GM21381 (cell line): ENCODE results near the gene PPP1R2.
"Not testable (repeated sequence)": the region's sequence is repeated elsewhere in the genome, so short reads cannot be mapped to it uniquely, and the experiment has no call there.

ENCODE experiments used
- ATAC-seq: cut with Tn5 transposase; IDR thresholded peaks from one replicate; pipeline ENCODE4 v1.9.1; 2021; ENCODE audit warnings: mild to moderate bottlenecking, moderate library complexity; ENCODE audit not compliant: unreplicated experiment

The PPP1R2 gene

GRCh38 chr3:195542698-195543499, at the start of gene PPP1R2:
TSS of gene PPP1R2 (minus strand) at chr3:195543325. CDS start at chr3:195543025, 300 bp downstream.
- ATAC-seq: peak; percentile 69

GRCh38 chr3:195591852-195592251, 48.7 kb upstream of the PPP1R2 start:
- no peak for ATAC-seq

GRCh38 chr3:195591220-195591619, 48.1 kb upstream of the PPP1R2 start:
- no peak for ATAC-seq

GRCh38 chr3:195590381-195590780, 47.3 kb upstream of the PPP1R2 start:
- ATAC-seq: not testable (repeated sequence)

GRCh38 chr3:195589796-195590195, 46.7 kb upstream of the PPP1R2 start:
- not testable (repeated sequence) for ATAC-seq

- no peak for ATAC-seq
Measured at GRCh38 chr3:195587824-195588223, 44.7 kb upstream of the PPP1R2 start.

- no peak for ATAC-seq
Measured at GRCh38 chr3:195587406-195587805, 44.3 kb upstream of the PPP1R2 start.

- no peak for ATAC-seq
Measured at GRCh38 chr3:195584543-195584870, 41.4 kb upstream of the PPP1R2 start.

GRCh38 chr3:195583831-195584542, 40.9 kb upstream of the PPP1R2 start, which contains the start of gene APOD:
TSS of gene APOD (minus strand) at chr3:195583940. CDS start at chr3:195579461, 4,479 bp downstream.
- no peak for ATAC-seq

- no peak for ATAC-seq
Measured at GRCh38 chr3:195582947-195583346, 39.8 kb upstream of the PPP1R2 start.

- no peak for ATAC-seq
Measured at GRCh38 chr3:195580744-195581443, 37.8 kb upstream of the PPP1R2 start.

- ATAC-seq: no peak
Measured at GRCh38 chr3:195579281-195579680, 36.2 kb upstream of the PPP1R2 start.

- ATAC-seq: no peak
Measured at GRCh38 chr3:195578565-195578964, 35.4 kb upstream of the PPP1R2 start.

- ATAC-seq: no peak
Measured at GRCh38 chr3:195577645-195578177, 34.6 kb upstream of the PPP1R2 start.

- no peak for ATAC-seq
Measured at GRCh38 chr3:195574497-195575304, 31.6 kb upstream of the PPP1R2 start.

- ATAC-seq: no peak
Measured at GRCh38 chr3:195573611-195574496, 30.7 kb upstream of the PPP1R2 start.

- ATAC-seq: no peak
Measured at GRCh38 chr3:195571361-195571760, 28.2 kb upstream of the PPP1R2 start.

GRCh38 chr3:195570912-195571311, 27.8 kb upstream of the PPP1R2 start:
- ATAC-seq: no peak

GRCh38 chr3:195570344-195570743, 27.2 kb upstream of the PPP1R2 start:
- ATAC-seq: no peak
